GM12891 (cell line): ENCODE data around the gene CNGA3.

Source experiments
- PAX5 ChIP-seq: IDR thresholded peaks from 2 replicates; pipeline ENCODE4 v1.6.1; 2011; ENCODE audit warnings: low read length, moderate library complexity, mild to moderate bottlenecking; ENCODE audit not compliant: insufficient read depth, severe bottlenecking
- POLR2A ChIP-seq: IDR thresholded peaks from 2 replicates; pipeline ENCODE4 v1.6.1; 2011; ENCODE audit warnings: low read depth, low read length, control low read depth
- POLR2AphosphoS5 ChIP-seq: IDR thresholded peaks from 2 replicates; pipeline ENCODE4 v1.6.1; 2011; ENCODE audit warnings: low read depth, low read length, control low read depth
- SPI1 ChIP-seq: IDR thresholded peaks from 2 replicates; pipeline ENCODE4 v1.6.1; 2011; ENCODE audit warnings: low read depth, low read length, control low read depth
- TAF1 ChIP-seq: IDR thresholded peaks from 2 replicates; pipeline ENCODE4 v1.6.1; 2011; ENCODE audit warnings: low read depth, low read length, control low read depth

DNA sequence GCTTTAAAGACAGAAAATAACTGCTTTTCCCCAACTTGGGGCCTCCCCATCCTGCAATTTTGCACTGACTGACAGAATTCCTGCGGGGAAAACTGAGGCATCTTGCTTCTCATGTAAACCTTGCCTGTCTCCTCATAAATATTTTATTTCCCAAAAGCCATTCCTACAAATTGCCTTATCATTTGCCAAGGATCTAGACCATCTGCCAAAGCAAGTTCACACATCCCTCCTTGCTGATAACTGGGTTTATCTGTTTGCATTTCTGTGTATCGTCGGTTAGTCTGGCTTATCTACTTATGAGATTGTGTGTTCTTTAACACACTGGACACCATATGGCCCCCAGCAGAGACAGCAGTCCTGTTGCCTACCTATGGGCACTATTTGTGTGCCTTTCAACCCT is 3.0 kb upstream of the CNGA3 start:
- no peak for TF ChIP-seq POLR2AphosphoS5
- no peak for TF ChIP-seq POLR2A
- no peak for TF ChIP-seq SPI1
- no peak for TF ChIP-seq PAX5
- no peak for TF ChIP-seq TAF1
